Astrocyte of the spinal cord (primary cell): ENCODE measurements around the gene MAD2L2.

Experiments used
- DNase-seq: peaks from one replicate; pipeline ENCODE4 v3.0.0; 2011; ENCODE audit warnings: low read depth, low spot score
- H3K4me3 ChIP-seq: 2 replicates; pipeline ENCODE4 v1.5.1; 2011; ENCODE audit warnings: low read depth, mild to moderate bottlenecking, low read length, moderate library complexity
- CTCF ChIP-seq: IDR thresholded peaks from 2 replicates; pipeline ENCODE4 v1.5.1; 2012; ENCODE audit warnings: low read depth, mild to moderate bottlenecking, low read length, inconsistent platforms
- in situ Hi-C: cut with HindIII; loops from 2 replicates; pipeline ENCODE4 v1.10.0; 2017; ENCODE audit warnings: low sequenced_read_pairs

Gene MAD2L2

GRCh38 chr1:11668516-11668915, 12.4 kb downstream of the MAD2L2 start:
- no peak for DNase-seq
- TF ChIP-seq CTCF, result no peak
- in situ Hi-C loops, result no loop called here
- no peak overlapping the region for H3K4me3 ChIP-seq

GRCh38 chr1:11664336-11665065, 16.4 kb downstream of the MAD2L2 start:
- TF ChIP-seq CTCF, result no peak
- H3K4me3 ChIP-seq, result peak overlapping the region; percentile 40
- in situ Hi-C loops, result no loop called here

GRCh38 chr1:11661103-11661502, 19.8 kb downstream of the MAD2L2 start:
- H3K4me3 ChIP-seq, result no peak overlapping the region
- in situ Hi-C loops, result no loop called here
- DNase-seq, result no peak
- TF ChIP-seq CTCF, result no peak

More at GRCh38 chr1:11664336-11665065, 16.4 kb downstream of the MAD2L2 start:
- no peak for DNase-seq

- no peak for TF ChIP-seq CTCF
- DNase-seq, result no peak
- in situ Hi-C loops, result no loop called here
- no peak overlapping the region for H3K4me3 ChIP-seq
Observed at GRCh38 chr1:11659748-11660147, 21.2 kb downstream of the MAD2L2 start.

- DNase-seq, result no peak
- H3K4me3 ChIP-seq, result no peak overlapping the region
- in situ Hi-C loops, result no loop called here
- TF ChIP-seq CTCF, result no peak
Observed at GRCh38 chr1:11658542-11658941, 22.4 kb downstream of the MAD2L2 start.

GRCh38 chr1:11657654-11658053, 23.3 kb downstream of the MAD2L2 start:
- DNase-seq, result no peak
- in situ Hi-C loops, result no loop called here
- no peak overlapping the region for H3K4me3 ChIP-seq
- TF ChIP-seq CTCF, result no peak
